ENCODE results near the gene MYRF. TPM values are rescaled to one million over a fixed set of nuclear protein-coding genes. Genes with fewer than 3 reads are reported as not detected.

MYRF gene
- total RNA-seq, 3 donors from 2014 or later (not counting 1 experiment from before 2014, with no cell fraction given), result 4.9 to 15.3 (median 7.3) TPM

DNA sequence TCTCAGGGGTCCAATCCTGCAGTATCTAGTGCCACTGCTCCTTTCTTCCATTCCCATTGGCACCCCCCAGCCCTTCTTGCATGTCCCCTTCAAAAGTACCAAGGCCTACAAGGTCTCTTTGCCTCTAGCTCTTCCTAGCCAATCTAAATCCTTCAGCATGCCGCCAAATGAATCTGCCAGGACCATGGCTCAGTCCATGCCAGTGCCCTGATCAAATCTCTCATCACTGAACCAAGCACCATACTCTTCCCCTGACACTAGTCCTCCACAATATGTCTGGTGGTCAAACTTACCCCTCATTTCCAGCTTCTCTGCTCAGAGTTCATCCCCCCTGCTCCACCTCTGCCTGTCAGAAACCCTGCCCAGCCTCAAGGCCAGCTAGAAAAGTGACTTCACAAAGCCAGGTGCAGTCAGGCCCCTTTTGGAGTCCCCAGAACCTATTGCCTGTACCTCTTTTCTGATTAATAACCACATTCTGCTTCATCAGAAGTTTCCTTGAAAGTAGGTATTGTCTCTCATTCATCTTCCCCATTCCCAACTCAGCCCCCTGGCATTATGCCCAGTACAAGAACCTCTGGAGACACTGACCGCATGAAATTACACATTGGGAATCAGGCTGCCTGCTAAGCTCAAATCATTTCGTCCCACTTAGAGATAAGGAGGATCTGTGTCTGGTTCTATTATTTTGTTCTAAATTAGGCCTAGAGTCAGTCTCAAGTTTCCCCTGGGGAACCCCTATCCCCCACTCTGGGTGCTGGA, 51.6 kb downstream of the MYRF start:
- Mint-ChIP-seq H3K4me3 (no peak overlapping the region), H3K27ac (no peak overlapping the region), H3K36me3 (no peaks in the 10 kb centered on the region), H3K27me3 (ENCODE audit: low read depth in 2 of 2) (no peaks in the 10 kb centered on the region), H3K9me3 (no peaks in the 10 kb centered on the region), H3K4me1 (no peaks in the 10 kb centered on the region)
- no peaks in the 10 kb centered on the region for H3K4me1 ChIP-seq (ENCODE audit: control insufficient read depth, insufficient read depth, low read length)
- TF ChIP-seq, protein P1, sequence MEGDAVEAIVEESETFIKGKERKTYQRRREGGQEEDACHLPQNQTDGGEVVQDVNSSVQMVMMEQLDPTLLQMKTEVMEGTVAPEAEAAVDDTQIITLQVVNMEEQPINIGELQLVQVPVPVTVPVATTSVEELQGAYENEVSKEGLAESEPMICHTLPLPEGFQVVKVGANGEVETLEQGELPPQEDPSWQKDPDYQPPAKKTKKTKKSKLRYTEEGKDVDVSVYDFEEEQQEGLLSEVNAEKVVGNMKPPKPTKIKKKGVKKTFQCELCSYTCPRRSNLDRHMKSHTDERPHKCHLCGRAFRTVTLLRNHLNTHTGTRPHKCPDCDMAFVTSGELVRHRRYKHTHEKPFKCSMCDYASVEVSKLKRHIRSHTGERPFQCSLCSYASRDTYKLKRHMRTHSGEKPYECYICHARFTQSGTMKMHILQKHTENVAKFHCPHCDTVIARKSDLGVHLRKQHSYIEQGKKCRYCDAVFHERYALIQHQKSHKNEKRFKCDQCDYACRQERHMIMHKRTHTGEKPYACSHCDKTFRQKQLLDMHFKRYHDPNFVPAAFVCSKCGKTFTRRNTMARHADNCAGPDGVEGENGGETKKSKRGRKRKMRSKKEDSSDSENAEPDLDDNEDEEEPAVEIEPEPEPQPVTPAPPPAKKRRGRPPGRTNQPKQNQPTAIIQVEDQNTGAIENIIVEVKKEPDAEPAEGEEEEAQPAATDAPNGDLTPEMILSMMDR (IDR thresholded peaks at IDR 0.05), result no peak
- no peaks in the 10 kb centered on the region for H3K9me3 ChIP-seq (ENCODE audit: control insufficient read depth, insufficient read depth, low read length)
- H3K4me3 ChIP-seq (ENCODE audit: low read length), result no peak overlapping the region
- no peak for DNase-seq
- no peak for ATAC-seq
- intact Hi-C loops (cut with micrococcal nuclease), result no loop called here
- H3K27me3 ChIP-seq (ENCODE audit: control insufficient read depth, insufficient read depth, low read length), result no peaks in the 10 kb centered on the region
- 100% methylated on average over 3 of the region's 3 CpGs for WGBS (ENCODE audit: insufficient coverage)
- no peak overlapping the region for H3K27ac ChIP-seq (ENCODE audit: low read length)
- peaks cover 2% of the 10 kb centered on the region for H3K36me3 ChIP-seq (ENCODE audit: control insufficient read depth, insufficient read depth, low read length)

DNA sequence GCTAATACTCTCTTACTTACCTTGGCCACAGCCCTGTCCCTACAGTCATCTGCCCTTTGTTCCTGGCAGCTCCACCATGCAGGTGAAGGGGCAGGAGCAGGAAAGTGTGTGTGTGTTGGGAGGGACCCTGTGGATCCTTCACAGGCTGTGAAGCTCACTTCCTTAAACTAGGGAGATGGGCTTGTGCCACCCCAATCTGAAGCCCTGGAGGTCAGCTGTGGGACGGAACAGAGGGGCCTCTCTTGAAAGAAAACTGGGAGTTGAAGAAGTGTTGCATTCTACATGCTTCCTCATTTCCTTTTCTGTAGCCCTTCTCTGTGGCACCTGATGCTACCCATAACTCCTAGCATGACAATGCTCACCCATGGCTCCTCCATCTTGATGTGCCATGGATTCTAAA, 52.7 kb downstream of the MYRF start:
- Histone ChIP-seq H3K4me1 (ENCODE audit: control insufficient read depth, insufficient read depth, low read length) (no peaks in the 10 kb centered on the region), H3K36me3 (ENCODE audit: control insufficient read depth, insufficient read depth, low read length) (peaks cover 5% of the 10 kb centered on the region)

DNA sequence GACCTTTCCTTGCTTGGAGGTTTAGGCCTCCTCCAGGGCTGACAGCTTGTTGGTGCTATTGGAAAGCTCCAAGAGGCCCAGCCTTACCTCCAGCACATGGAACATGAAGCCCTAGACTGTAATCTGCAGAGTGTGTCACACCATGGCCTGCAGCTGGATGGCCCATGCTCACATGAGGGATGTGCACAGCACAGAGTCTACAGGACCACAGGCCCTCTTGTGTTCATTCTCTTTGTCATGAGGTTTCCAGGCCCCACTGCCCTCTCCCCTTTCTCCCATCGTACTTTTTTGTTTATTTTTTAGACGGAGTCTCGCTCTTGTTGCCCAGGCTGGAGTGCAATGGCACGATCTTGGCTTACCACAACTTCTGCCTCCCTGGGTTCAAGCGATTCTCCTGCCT, 54.3 kb downstream of the MYRF start:
- Histone ChIP-seq H3K4me3 (ENCODE audit: low read length) (no peak overlapping the region), H3K27ac (ENCODE audit: low read length) (no peak overlapping the region), H3K9me3 (ENCODE audit: control insufficient read depth, insufficient read depth, low read length) (no peaks in the 10 kb centered on the region), H3K27me3 (ENCODE audit: control insufficient read depth, insufficient read depth, low read length) (no peaks in the 10 kb centered on the region), H3K4me1 (ENCODE audit: control insufficient read depth, insufficient read depth, low read length) (no peaks in the 10 kb centered on the region), H3K36me3 (ENCODE audit: control insufficient read depth, insufficient read depth, low read length) (peaks cover 9% of the 10 kb centered on the region)
- WGBS (ENCODE audit: insufficient coverage), result 98% methylated on average over 5 of the region's 5 CpGs
- no peaks in the 10 kb centered on the region for H3K9me3 Mint-ChIP-seq
- no peak for DNase-seq
- no peaks in the 10 kb centered on the region for H3K4me1 Mint-ChIP-seq
- no peak overlapping the region for H3K4me3 Mint-ChIP-seq
- H3K27me3 Mint-ChIP-seq (ENCODE audit: low read depth in 2 of 2), result no peaks in the 10 kb centered on the region
- peaks cover 1% of the 10 kb centered on the region for H3K36me3 Mint-ChIP-seq
- ATAC-seq, result no peak
- no peak overlapping the region for H3K27ac Mint-ChIP-seq
- TF ChIP-seq, protein P1 (IDR thresholded peaks at IDR 0.05), result no peak
- intact Hi-C loops (cut with micrococcal nuclease), result no loop called here

More for the DNA sequence above, 52.7 kb downstream of the MYRF start:
- TF ChIP-seq, protein P1 (IDR thresholded peaks at IDR 0.05), result no peak
- no peak for DNase-seq
- WGBS (ENCODE audit: insufficient coverage), result 86% methylated on average over 1 of the region's 1 CpG
- Mint-ChIP-seq H3K4me3 (no peak overlapping the region), H3K27me3 (ENCODE audit: low read depth in 2 of 2) (no peaks in the 10 kb centered on the region), H3K36me3 (no peaks in the 10 kb centered on the region), H3K9me3 (no peaks in the 10 kb centered on the region), H3K4me1 (no peaks in the 10 kb centered on the region), H3K27ac (no peak overlapping the region)
- intact Hi-C loops (cut with micrococcal nuclease), result no loop called here
- ATAC-seq, result no peak
- H3K4me3 ChIP-seq (ENCODE audit: low read length), result no peak overlapping the region
- no peaks in the 10 kb centered on the region for H3K9me3 ChIP-seq (ENCODE audit: control insufficient read depth, insufficient read depth, low read length)
- H3K27ac ChIP-seq (ENCODE audit: low read length), result no peak overlapping the region
- H3K27me3 ChIP-seq (ENCODE audit: control insufficient read depth, insufficient read depth, low read length), result no peaks in the 10 kb centered on the region
